ENCODE data around the gene OR52M1. TPM values are rescaled to one million over a fixed set of nuclear protein-coding genes. Genes with fewer than 3 reads are reported as not detected.

OR52M1 gene
- total and polyA plus RNA-seq, 2 of the 13 experiments (the other 11 are each of a cell fraction or from before 2014, with no cell fraction given): not detected

GRCh38 chr11:4495986-4496385, 49.0 kb upstream of the OR52M1 start:
- 4% methylated on average over 6 of the region's 6 CpGs for WGBS (ENCODE audit: low lambda C conversion rate)
- Histone ChIP-seq H3K4me3 (replicated peaks in 1 of 3; ENCODE audit: insufficient read depth in 1 of 3, low read depth in 2 of 3, low read length in 3 of 3) (no peak overlapping the region), H2AFZ (ENCODE audit: low read length) (no peak overlapping the region), H4K20me1 (ENCODE audit: insufficient read depth, low read length) (no peaks in the 10 kb centered on the region), H3K4me2 (ENCODE audit: low read depth, low read length) (no peak overlapping the region), H3K36me3 (replicated peaks in 1 of 2; ENCODE audit: control insufficient read depth in 1 of 2, insufficient read depth in 2 of 2, low read length in 2 of 2) (no peaks in the 10 kb centered on the region), H3K4me1 (ENCODE audit: insufficient read depth, low read length) (no peaks in the 10 kb centered on the region), H3K9ac (ENCODE audit: insufficient read depth, low read depth, low read length) (no peak overlapping the region), H3K79me2 (ENCODE audit: insufficient read depth, low read length) (no peaks in the 10 kb centered on the region), H3K27me3 (ENCODE audit: control insufficient read depth in 1 of 2, insufficient read depth in 2 of 2, low read length in 2 of 2) (peaks cover 0 to 47% of the 10 kb centered on the region in 2 experiments; a peak in 4 of 5 replicates), H3K27ac (ENCODE audit: extremely low read length, insufficient read depth, low read length) (no peak overlapping the region), H3K9me3 (ENCODE audit: low read length) (no peaks in the 10 kb centered on the region)
- FAIRE-seq (no peak), DNase-seq (ENCODE audit: low spot score) (no peak), ATAC-seq (no peak)
- ChIA-PET POLR2A (no interaction called here), CTCF (ENCODE audit: low intra/inter-chr PET ratio, low total read pairs) (no interaction called here)
- BruUV-seq (replicated peaks): no TSS peak
- TF ChIP-seq ZNF264 (CRISPR knock-in tag; IDR thresholded peaks at IDR 0.05): no peak
- TF ChIP-seq ZNF839 (CRISPR knock-in tag; IDR thresholded peaks at IDR 0.05; ENCODE audit: borderline replicate concordance): no peak
- TF ChIP-seq RAD51 (IDR thresholded peaks at IDR 0.05; ENCODE audit: borderline replicate concordance): no peak
- TF ChIP-seq RBAK (CRISPR knock-in tag; IDR thresholded peaks at IDR 0.05): no peak
- TF ChIP-seq GMEB2 (CRISPR knock-in tag; IDR thresholded peaks at IDR 0.05; ENCODE audit: low read depth): no peak
- no peak for TF ChIP-seq ZNF234 (CRISPR knock-in tag; conservative IDR thresholded peaks at IDR 0.05)
- no peak for TF ChIP-seq BCL6 (CRISPR knock-in tag; IDR thresholded peaks at IDR 0.05)
- TF ChIP-seq SP4 (CRISPR knock-in tag; IDR thresholded peaks at IDR 0.05): no peak
- no peak for TF ChIP-seq NCOA5 (CRISPR knock-in tag; IDR thresholded peaks at IDR 0.05)
- TF ChIP-seq KLF9 (CRISPR knock-in tag; IDR thresholded peaks at IDR 0.05; ENCODE audit: low read depth): no peak
- no peak for TF ChIP-seq ZNF260 (CRISPR knock-in tag; IDR thresholded peaks at IDR 0.05; ENCODE audit: borderline replicate concordance, low read depth)
- no peak for TF ChIP-seq TEF (CRISPR knock-in tag; IDR thresholded peaks at IDR 0.05)
- no peak for TF ChIP-seq TAF15 (IDR thresholded peaks at IDR 0.05; ENCODE audit: low read depth, low read length, poor library complexity, severe bottlenecking)
- no peak for TF ChIP-seq IKZF4 (CRISPR knock-in tag; IDR thresholded peaks at IDR 0.05; ENCODE audit: borderline replicate concordance, low read depth, not compliant biosample characterization)
- no peak for TF ChIP-seq ZSCAN21 (CRISPR knock-in tag; IDR thresholded peaks at IDR 0.05; ENCODE audit: borderline replicate concordance)
- TF ChIP-seq ZNF790 (CRISPR knock-in tag; IDR thresholded peaks at IDR 0.05; ENCODE audit: borderline replicate concordance): no peak
- in situ Hi-C loops (cut with HindIII; ENCODE audit: extremely low pct_ligation_motif_present, low pct_unique_long_range_greater_than_20kb): no loop called here
- intact Hi-C loops (cut with micrococcal nuclease; ENCODE audit: unreplicated experiment): no loop called here

Measured in HepG2 (cell line).